NOMO-1 treated with DMSO at 0.1 percent for 48 hours (cell line): ENCODE results near the gene ATG4B.
A peak's percentile ranks its signal among the peaks of the same experiment; 100 is the strongest.
"Not testable (repeated sequence)": the region's sequence is repeated elsewhere in the genome, so short reads cannot be mapped to it uniquely, and the experiment has no call there.

Source experiments
- DNase-seq: peaks from one replicate; lab custom pipeline; 2025; ENCODE audit not compliant: unreplicated experiment; lab: John Stamatoyannopoulos, UW

ATG4B gene

GRCh38 chr2:241637018-241637794, at the start of gene ATG4B, which contains the start of gene THAP4:
ATG4B (plus strand) TSS chr2:241637693; CDS start chr2:241637715, 22 bp downstream.
THAP4 (minus strand) TSS chr2:241637158; CDS start chr2:241637017, 141 bp downstream.
- peak; percentile 75 for DNase-seq

GRCh38 chr2:241589863-241590262, 47.6 kb upstream of the ATG4B start:
- DNase-seq = not testable (repeated sequence)

GRCh38 chr2:241590496-241591455, 46.7 kb upstream of the ATG4B start:
- not testable (repeated sequence) for DNase-seq

- DNase-seq = no peak
Observed at GRCh38 chr2:241592126-241592845, 45.2 kb upstream of the ATG4B start.

- no peak for DNase-seq
Observed at GRCh38 chr2:241593271-241593670, 44.2 kb upstream of the ATG4B start.

- no peak for DNase-seq
Observed at GRCh38 chr2:241595600-241596140, 41.8 kb upstream of the ATG4B start.

GRCh38 chr2:241597561-241597960, 39.9 kb upstream of the ATG4B start:
- no peak for DNase-seq

GRCh38 chr2:241598061-241598460, 39.4 kb upstream of the ATG4B start:
- no peak for DNase-seq

- no peak for DNase-seq
Observed at GRCh38 chr2:241598487-241598886, 39.0 kb upstream of the ATG4B start.

GRCh38 chr2:241599615-241600014, 37.9 kb upstream of the ATG4B start:
- DNase-seq = no peak

GRCh38 chr2:241601841-241602240, 35.7 kb upstream of the ATG4B start:
- DNase-seq = no peak

- DNase-seq = no peak
Observed at GRCh38 chr2:241602720-241603119, 34.8 kb upstream of the ATG4B start.

- DNase-seq = no peak
Observed at GRCh38 chr2:241603686-241604085, 33.8 kb upstream of the ATG4B start.

- no peak for DNase-seq
Observed at GRCh38 chr2:241606186-241606585, 31.3 kb upstream of the ATG4B start.

- no peak for DNase-seq
Observed at GRCh38 chr2:241607162-241607885, 30.2 kb upstream of the ATG4B start.

- DNase-seq = no peak
Observed at GRCh38 chr2:241608881-241609280, 28.6 kb upstream of the ATG4B start.

- peak; percentile 86 for DNase-seq
Observed at GRCh38 chr2:241609859-241610793, 27.4 kb upstream of the ATG4B start.

- DNase-seq = no peak
Observed at GRCh38 chr2:241611062-241611461, 26.4 kb upstream of the ATG4B start.
